ENCODE measurements around the gene SCN8A.
"Not testable (repeated sequence)": the region's sequence is repeated elsewhere in the genome, so short reads cannot be mapped to it uniquely, and the experiment has no call there.

SCN8A gene

GRCh38 chr12:51626115-51626514 is 35.1 kb downstream of the SCN8A start:
- no peak for DNase-seq

GRCh38 chr12:51626629-51627028 is 35.6 kb downstream of the SCN8A start:
- no peak for DNase-seq

- no peak for DNase-seq
These were observed 39.3 kb downstream of the SCN8A start for GRCh38 chr12:51630256-51630880.

- DNase-seq = no peak
These were observed 40.0 kb downstream of the SCN8A start for GRCh38 chr12:51630986-51631385.

DNA sequence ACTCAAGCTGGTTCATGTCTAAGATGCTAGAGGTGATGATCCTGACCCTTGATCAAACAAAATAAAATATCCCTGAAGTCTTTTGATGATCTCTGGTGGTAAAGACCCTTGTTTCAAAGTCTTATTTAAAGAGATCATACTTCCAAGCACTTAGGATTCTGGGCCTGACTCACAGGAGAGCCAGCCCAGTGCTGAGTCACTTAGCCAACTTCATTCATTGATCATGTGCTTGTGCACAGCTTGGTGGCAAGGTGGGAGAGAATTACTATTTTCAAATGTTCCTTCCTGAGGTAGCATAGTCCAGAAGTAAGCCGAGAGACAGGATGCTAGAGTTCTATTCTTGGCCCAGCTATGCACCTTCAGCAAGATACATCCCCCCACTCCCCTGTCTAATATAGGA is 40.6 kb downstream of the SCN8A start:
- DNase-seq = no peak

DNA sequence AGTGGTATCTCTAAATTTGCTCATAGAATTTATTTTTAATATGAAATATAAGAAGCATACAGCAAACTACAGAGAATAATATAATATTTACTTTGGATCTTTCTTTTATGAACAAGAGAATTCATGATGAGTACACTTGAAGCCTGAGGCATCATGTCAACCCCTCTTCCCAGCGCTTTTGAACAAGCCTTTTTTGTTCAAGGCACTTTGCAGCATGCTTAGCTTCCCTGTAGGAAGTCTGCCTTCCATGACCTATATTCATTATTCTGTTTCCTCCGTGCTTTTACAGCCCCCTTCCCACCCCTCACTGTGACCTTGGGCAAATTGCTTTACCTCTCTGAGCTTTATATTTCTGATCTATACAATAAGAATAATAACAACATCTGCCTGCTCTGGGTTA is 41.6 kb downstream of the SCN8A start:
- no peak for DNase-seq

GRCh38 chr12:51635346-51635745 is 44.3 kb downstream of the SCN8A start:
- DNase-seq = no peak

GRCh38 chr12:51636581-51636980 is 45.5 kb downstream of the SCN8A start:
- no peak for DNase-seq

- DNase-seq = no peak
These were observed 46.0 kb downstream of the SCN8A start for GRCh38 chr12:51636986-51637385.

GRCh38 chr12:51639361-51639760 is 48.3 kb downstream of the SCN8A start:
- no peak for DNase-seq

DNA sequence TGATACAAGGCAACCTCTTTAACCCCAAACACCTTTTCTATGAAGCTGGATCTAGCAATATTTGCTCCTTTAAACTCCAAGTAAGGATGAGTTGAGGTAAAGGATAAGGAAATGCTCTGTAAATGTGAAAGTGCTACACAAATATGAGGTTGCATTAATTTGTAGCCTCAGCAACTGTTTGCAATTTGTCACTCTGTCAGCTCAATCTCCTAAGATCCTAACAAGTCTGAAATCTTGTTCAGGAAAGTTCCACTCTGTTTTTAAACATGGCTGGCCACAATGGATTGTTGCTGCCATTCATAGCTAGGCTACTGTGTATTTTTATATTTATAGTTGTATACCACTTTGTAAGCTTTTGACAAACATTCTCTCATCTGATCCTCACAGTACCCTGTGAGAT is 51.3 kb downstream of the SCN8A start:
- no peak for DNase-seq

DNA sequence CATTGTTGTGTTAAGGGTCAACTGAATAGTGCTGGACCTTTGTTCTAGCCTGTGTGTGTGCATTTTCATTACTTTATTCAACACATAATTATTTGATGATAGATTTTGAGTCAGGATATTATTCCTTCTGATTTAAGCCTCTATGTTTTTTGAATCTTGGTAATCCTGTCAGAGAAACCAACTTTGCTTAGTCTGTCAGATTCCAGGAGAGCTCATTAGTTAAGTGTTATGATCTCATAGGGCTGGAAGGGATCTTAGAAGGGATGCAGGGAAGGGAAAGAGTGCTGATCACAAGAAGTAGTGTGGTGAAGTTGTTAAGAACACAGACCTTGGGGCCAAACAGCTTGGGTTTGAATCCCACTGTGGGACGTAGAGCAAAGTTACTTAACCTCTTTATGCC is 52.9 kb downstream of the SCN8A start:
- no peak for DNase-seq

DNA sequence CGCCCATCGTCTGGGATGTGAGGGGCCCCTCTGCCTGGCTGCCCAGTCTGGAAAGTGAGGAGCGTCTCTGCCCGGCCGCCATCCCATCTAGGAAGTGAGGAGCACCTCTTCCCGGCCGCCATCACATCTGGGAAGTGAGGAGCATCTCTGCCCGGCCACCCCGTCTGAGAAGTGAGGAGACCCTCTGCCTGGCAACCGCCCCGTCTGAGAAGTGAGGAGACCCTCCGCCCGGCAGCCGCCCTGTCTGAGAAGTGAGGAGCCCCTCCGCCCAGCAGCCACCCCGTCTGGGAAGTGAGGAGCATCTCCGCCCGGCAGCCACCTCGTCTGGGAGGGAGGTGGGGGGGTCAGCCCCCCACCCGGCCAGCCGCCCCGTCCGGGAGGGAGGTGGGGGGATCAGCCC is 53.7 kb downstream of the SCN8A start:
- not testable (repeated sequence) for DNase-seq

DNA sequence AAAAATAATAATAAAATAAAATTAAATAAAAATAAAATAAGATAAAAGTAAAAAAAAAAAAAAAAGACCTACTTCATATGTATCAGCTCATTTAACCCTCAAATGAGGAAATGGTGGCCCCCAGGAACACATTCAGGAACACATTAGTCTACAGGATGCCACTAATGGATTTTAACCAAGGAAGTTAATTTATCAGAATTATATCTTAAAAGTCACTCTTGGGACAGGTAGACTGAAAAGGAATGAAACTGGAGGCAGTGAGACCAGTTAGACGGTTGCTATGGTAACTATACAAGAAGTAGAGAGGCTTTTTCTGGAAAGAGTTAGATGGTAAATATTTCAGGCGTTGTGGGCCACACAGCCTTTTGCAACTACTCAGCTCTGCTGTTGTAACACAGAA is 54.9 kb downstream of the SCN8A start:
- DNase-seq = no peak

- no peak for DNase-seq
These were observed 56.6 kb downstream of the SCN8A start for GRCh38 chr12:51647647-51648046.

DNA sequence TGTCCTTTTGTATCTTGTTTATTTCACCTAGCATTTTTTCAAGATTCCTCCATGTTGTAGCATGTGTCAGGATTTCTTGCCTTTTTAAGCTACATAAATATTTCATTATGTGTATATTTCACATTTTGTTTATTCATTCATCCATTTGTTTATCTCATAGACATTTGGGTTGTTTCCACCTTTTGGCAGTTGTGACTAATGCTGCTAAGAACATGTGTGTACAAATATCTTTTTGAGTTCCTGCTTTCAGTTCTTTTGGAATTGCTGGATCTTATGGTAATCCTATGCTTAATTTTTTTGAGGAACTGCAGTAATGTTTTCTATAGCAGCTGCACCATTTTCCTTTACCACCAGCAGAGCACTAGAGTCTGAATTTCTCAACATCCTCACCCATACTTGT is 62.4 kb downstream of the SCN8A start:
- no peak for DNase-seq

- no peak for DNase-seq
These were observed 70.2 kb downstream of the SCN8A start for GRCh38 chr12:51661199-51661598.

- no peak for DNase-seq
These were observed 70.8 kb downstream of the SCN8A start for GRCh38 chr12:51661836-51662235.

DNA sequence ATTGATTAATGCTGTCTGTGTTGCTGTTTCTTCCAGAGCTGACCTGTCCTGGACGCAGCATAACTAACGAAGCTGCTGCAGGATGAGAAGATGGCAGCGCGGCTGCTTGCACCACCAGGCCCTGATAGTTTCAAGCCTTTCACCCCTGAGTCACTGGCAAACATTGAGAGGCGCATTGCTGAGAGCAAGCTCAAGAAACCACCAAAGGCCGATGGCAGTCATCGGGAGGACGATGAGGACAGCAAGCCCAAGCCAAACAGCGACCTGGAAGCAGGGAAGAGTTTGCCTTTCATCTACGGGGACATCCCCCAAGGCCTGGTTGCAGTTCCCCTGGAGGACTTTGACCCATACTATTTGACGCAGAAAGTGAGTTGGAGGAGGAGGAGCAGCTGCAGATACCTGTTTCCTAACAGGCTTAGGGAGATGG is 71.7 kb downstream of the SCN8A start:
- no peak for DNase-seq

DNA sequence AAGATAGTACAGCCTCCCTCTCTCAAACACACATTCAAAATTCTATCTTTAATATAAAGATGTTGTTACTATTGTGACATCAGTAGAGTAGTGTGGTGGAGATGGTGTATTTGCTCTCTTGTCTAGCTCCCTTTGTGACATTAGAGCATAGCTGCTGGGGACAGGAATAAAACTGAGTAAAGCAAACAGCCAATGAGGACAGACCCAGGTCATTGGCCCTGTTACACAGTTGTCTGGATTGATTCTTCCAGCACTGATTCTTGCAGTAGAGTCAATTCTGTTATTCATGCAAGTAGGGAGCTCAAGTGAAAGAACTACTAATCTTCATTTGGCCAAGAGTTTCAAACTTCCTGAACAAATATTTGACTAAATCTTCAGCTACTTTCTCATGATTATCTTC is 72.4 kb downstream of the SCN8A start:
- DNase-seq = no peak

GRCh38 chr12:51666696-51667095 is 75.7 kb downstream of the SCN8A start:
- no peak for DNase-seq

GRCh38 chr12:51667269-51667668 is 76.2 kb downstream of the SCN8A start:
- no peak for DNase-seq

- no peak for DNase-seq
These were observed 78.2 kb downstream of the SCN8A start for GRCh38 chr12:51669271-51669670.

- no peak for DNase-seq
These were observed 79.0 kb downstream of the SCN8A start for GRCh38 chr12:51669996-51670395.

DNA sequence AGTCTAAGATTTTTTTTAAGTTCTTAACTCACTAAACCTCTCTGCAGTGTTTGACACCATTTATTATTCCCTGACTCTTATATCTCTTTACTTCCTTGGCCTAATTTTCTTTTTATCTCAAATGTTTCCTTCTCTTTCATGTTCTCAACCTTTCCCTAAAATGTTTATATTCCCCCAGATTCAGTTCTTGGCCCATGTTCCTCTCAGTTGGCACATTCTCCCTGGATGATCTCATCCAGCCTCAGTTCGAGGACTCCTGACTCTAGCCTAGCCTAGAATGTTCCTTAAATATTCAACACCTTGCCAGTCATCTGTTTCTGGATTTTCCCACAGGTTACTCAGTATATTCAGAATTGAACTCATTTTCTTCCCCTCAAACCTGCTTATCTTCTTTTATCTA is 81.3 kb downstream of the SCN8A start:
- DNase-seq = no peak

All from NCI-H1048 (cell line).